K562 (cell line): ENCODE data around the gene LXN. TPM values are rescaled to one million over a fixed set of nuclear protein-coding genes. Genes with fewer than 3 reads are reported as not detected.
A peak's percentile ranks its signal among the peaks of the same experiment; 100 is the strongest.

ENCODE experiments used
- BMI1 ChIP-seq: fragments of 150-350 bp; IDR thresholded peaks from 2 replicates; pipeline ENCODE4 v1.6.1; 2014; ENCODE audit warnings: low read length
- CBFB ChIP-seq: sonication (generic); formaldehyde crosslinking; IDR thresholded peaks from 2 replicates; pipeline ENCODE4 v1.4.0; 2020; ENCODE audit warnings: mild to moderate bottlenecking, missing genetic modification reagents
- E2F4 ChIP-seq: sonication (generic); formaldehyde crosslinking; IDR thresholded peaks from 2 replicates; pipeline ENCODE4 v1.8.0; 2022; ENCODE audit warnings: mild to moderate bottlenecking, low read depth, missing genetic modification reagents
- FOXP1 ChIP-seq: sonication (generic); formaldehyde crosslinking; IDR thresholded peaks from 2 replicates; pipeline ENCODE4 v1.8.0; 2022; ENCODE audit warnings: mild to moderate bottlenecking, missing genetic modification reagents
- HMGXB4 ChIP-seq: sonication (generic); formaldehyde crosslinking; IDR thresholded peaks from 2 replicates; pipeline ENCODE4 v1.8.1; 2023; ENCODE audit warnings: mild to moderate bottlenecking, missing genetic modification reagents
- KLF1 ChIP-seq: fragments of 450-650 bp; IDR thresholded peaks from 2 replicates; pipeline ENCODE4 v1.6.1; 2016; ENCODE audit warnings: missing genetic modification characterization, missing compliant biosample characterization
- L3MBTL2 ChIP-seq: fragments of 450-650 bp; IDR thresholded peaks from 2 replicates; pipeline ENCODE4 v1.6.1; 2016; ENCODE audit warnings: mild to moderate bottlenecking, moderate library complexity
- MEF2A ChIP-seq: IDR thresholded peaks from 2 replicates; pipeline ENCODE4 v1.6.1; 2011; ENCODE audit warnings: low read depth, mild to moderate bottlenecking, low read length, moderate library complexity; ENCODE audit not compliant: control insufficient read depth
- NCOA6 ChIP-seq: fragments of 450-650 bp; IDR thresholded peaks from 2 replicates; pipeline ENCODE4 v1.6.1; 2017; ENCODE audit warnings: mild to moderate bottlenecking
- PTBP1 ChIP-seq: fragments of 200-400 bp; formaldehyde crosslinking; IDR thresholded peaks from 2 replicates; pipeline ENCODE4 v1.6.1; 2017; ENCODE audit warnings: low read depth, low read length
- RBBP5 ChIP-seq: fragments of 200-600 bp; sonication (generic); IDR thresholded peaks from 2 replicates; pipeline ENCODE4 v1.6.1; 2012; ENCODE audit warnings: borderline replicate concordance, mild to moderate bottlenecking, low read length, control low read depth, inconsistent platforms; ENCODE audit not compliant: insufficient read depth, poor library complexity, severe bottlenecking
- RBM14 ChIP-seq: fragments of 200-400 bp; formaldehyde crosslinking; IDR thresholded peaks from 2 replicates; pipeline ENCODE4 v1.6.1; 2018; ENCODE audit warnings: low read depth, mild to moderate bottlenecking, low read length, moderate library complexity, borderline replicate concordance; ENCODE audit not compliant: insufficient read depth
- ZNF124 ChIP-seq: sonication (generic); formaldehyde crosslinking; IDR thresholded peaks from 2 replicates; pipeline ENCODE4 v1.8.1; 2022; ENCODE audit warnings: missing genetic modification reagents
- ZNF274 ChIP-seq: IDR thresholded peaks from 2 replicates; pipeline ENCODE4 v1.6.1; 2011; ENCODE audit warnings: low read depth, mild to moderate bottlenecking, low read length, moderate library complexity, borderline replicate concordance
- polyA plus RNA-seq, 8 experiments: library from polyadenylated mRNA; depleted of rRNA in 4 of 8; stranded (reverse) in 5 of 8; unstranded in 3 of 8; fragments of >200 nt; fragmentation: Nextera tagmentation in 2 of 8; fragmentation: Illumina TruSeq in 1 of 8; extraction: Ambion mirVana in 2 of 8; extraction: Trizol in 1 of 8; gene quantifications; 2 replicates each; pipeline versions ENCODE4 v1.2.1 to v1.2.3, GENCODE V29; 2011 to 2014; ENCODE audit warnings: inconsistent platforms in 1 of 8, missing spikeins in 1 of 8
- total RNA-seq, 7 experiments: library from RNA; depleted of rRNA in 6 of 7; stranded (reverse); fragments of >200 nt in 6 of 7; fragmentation: Illumina TruSeq in 2 of 7; extraction: Trizol in 2 of 7; gene quantifications; 2 replicates each; pipeline versions ENCODE4 v1.2.1 to v1.2.3, GENCODE V29; 2011 to 2021; ENCODE audit warnings: low replicate concordance in 1 of 7
- TF ChIP-seq, protein P1 (sequence below), 2 experiments: IDR thresholded peaks in 1 of 2; conservative IDR thresholded peaks in 1 of 2; 2 replicates each; pipeline ENCODE4 v1.6.1; 2016; ENCODE audit warnings: low read depth in 2 of 2, mild to moderate bottlenecking in 1 of 2, missing compliant biosample characterization in 1 of 2, missing genetic modification characterization in 1 of 2, moderate library complexity in 1 of 2
- TF ChIP-seq, protein P2 (sequence below): sonication (generic); formaldehyde crosslinking; IDR thresholded peaks from 2 replicates; pipeline ENCODE4 v1.8.1; 2023; ENCODE audit warnings: mild to moderate bottlenecking, missing genetic modification reagents
- TF ChIP-seq, protein P3 (sequence below): fragments of 450-650 bp; IDR thresholded peaks from 2 replicates; pipeline ENCODE4 v1.6.1; 2016; ENCODE audit warnings: borderline replicate concordance

Gene LXN
- total and polyA plus RNA-seq, 9 of the 15 experiments (the other 6 are each of a cell fraction or from before 2014, with no cell fraction given): 0.08 to 0.13 TPM; not detected in 7

DNA sequence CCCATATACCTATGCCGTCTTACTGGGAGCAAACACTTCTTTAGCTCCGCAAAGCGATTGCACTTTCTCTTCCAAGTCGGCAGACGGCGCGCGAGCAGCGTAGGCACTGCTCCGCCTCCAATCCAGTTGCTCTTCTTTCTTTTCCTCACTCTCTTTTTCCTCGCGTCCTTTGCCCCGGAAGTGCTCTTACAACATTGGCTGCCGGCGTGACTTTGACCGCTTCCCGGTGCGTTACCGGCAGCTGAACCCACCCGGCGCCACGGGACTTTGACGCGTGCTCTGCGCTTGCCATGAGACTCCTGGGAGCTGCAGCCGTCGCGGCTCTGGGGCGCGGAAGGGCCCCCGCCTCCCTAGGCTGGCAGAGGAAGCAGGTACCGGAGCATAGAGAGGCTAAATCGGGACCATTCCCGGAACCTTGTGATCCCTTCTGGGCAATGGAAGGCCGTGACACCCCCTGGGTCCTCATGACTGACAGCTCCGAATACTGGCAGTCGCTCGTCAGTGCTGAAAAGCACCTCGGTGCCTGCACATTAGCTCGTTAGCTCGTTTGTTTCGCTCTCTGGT lies 28.0 kb downstream of the LXN start, which contains the start of gene GFM1 (continued):
- TF ChIP-seq MEF2A (no peak), FOXP1 (CRISPR knock-in tag) (no peak), L3MBTL2 (peak; percentile 57), ZNF124 (no peak), E2F4 (CRISPR knock-in tag) (no peak), CBFB (CRISPR knock-in tag) (peak; percentile 89), KLF1 (tag) (0 out of 2 replicates have a peak, but pooled peaks have one; percentile 48), HMGXB4 (CRISPR knock-in tag) (0 out of 2 replicates have a peak, but pooled peaks have one; percentile 51), NCOA6 (no peak), BMI1 (no peak), RBBP5 (peak; percentile 99), ZNF274 (no peak), PTBP1 (no peak), RBM14 (no peak)
- TF ChIP-seq, protein P1, sequence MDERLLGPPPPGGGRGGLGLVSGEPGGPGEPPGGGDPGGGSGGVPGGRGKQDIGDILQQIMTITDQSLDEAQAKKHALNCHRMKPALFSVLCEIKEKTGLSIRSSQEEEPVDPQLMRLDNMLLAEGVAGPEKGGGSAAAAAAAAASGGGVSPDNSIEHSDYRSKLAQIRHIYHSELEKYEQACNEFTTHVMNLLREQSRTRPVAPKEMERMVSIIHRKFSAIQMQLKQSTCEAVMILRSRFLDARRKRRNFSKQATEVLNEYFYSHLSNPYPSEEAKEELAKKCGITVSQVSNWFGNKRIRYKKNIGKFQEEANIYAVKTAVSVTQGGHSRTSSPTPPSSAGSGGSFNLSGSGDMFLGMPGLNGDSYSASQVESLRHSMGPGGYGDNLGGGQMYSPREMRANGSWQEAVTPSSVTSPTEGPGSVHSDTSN (CRISPR knock-in tag; IDR thresholded peaks at IDR 0.05; ENCODE audit: low read depth): no peak; the same call in 1 of the 2 replicates
- TF ChIP-seq, protein P1 (tag; conservative IDR thresholded peaks at IDR 0.05; ENCODE audit: low read depth): peak; percentile 85
- TF ChIP-seq, protein P2, sequence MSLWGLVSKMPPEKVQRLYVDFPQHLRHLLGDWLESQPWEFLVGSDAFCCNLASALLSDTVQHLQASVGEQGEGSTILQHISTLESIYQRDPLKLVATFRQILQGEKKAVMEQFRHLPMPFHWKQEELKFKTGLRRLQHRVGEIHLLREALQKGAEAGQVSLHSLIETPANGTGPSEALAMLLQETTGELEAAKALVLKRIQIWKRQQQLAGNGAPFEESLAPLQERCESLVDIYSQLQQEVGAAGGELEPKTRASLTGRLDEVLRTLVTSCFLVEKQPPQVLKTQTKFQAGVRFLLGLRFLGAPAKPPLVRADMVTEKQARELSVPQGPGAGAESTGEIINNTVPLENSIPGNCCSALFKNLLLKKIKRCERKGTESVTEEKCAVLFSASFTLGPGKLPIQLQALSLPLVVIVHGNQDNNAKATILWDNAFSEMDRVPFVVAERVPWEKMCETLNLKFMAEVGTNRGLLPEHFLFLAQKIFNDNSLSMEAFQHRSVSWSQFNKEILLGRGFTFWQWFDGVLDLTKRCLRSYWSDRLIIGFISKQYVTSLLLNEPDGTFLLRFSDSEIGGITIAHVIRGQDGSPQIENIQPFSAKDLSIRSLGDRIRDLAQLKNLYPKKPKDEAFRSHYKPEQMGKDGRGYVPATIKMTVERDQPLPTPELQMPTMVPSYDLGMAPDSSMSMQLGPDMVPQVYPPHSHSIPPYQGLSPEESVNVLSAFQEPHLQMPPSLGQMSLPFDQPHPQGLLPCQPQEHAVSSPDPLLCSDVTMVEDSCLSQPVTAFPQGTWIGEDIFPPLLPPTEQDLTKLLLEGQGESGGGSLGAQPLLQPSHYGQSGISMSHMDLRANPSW (CRISPR knock-in tag): peak; percentile 64; the same call in 1 of the 2 replicates
- TF ChIP-seq, protein P3, sequence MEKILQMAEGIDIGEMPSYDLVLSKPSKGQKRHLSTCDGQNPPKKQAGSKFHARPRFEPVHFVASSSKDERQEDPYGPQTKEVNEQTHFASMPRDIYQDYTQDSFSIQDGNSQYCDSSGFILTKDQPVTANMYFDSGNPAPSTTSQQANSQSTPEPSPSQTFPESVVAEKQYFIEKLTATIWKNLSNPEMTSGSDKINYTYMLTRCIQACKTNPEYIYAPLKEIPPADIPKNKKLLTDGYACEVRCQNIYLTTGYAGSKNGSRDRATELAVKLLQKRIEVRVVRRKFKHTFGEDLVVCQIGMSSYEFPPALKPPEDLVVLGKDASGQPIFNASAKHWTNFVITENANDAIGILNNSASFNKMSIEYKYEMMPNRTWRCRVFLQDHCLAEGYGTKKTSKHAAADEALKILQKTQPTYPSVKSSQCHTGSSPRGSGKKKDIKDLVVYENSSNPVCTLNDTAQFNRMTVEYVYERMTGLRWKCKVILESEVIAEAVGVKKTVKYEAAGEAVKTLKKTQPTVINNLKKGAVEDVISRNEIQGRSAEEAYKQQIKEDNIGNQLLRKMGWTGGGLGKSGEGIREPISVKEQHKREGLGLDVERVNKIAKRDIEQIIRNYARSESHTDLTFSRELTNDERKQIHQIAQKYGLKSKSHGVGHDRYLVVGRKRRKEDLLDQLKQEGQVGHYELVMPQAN: peak; percentile 99
